ENCODE results near the gene NT5C1B.
A peak's percentile ranks its signal among the peaks of the same experiment; 100 is the strongest.

Gene NT5C1B

DNA sequence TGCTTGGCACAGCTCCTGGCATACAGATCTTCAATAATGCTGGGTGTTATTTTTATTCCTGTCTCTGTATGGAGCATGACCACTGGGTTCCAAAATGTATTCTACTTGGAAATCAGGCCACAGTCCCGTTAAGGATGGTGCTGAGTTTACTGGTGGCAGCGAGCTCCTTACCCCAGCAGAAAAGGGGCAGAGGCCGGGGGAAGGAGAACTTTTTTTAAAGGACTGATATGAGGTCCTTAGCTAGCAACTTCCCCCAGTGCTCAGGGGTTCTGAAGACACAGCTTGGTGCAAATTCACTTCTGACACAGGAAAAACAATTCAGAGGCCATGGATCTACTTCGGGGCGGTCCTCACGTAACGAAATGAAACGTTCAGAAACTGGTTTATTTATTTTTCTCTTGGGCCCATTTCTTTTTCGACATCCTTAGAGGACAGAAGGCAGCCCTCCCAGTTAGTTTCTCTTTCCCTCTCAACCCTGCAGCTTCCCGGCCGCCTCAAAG, 29.8 kb downstream of the NT5C1B start:
- TF ChIP-seq, protein P1, sequence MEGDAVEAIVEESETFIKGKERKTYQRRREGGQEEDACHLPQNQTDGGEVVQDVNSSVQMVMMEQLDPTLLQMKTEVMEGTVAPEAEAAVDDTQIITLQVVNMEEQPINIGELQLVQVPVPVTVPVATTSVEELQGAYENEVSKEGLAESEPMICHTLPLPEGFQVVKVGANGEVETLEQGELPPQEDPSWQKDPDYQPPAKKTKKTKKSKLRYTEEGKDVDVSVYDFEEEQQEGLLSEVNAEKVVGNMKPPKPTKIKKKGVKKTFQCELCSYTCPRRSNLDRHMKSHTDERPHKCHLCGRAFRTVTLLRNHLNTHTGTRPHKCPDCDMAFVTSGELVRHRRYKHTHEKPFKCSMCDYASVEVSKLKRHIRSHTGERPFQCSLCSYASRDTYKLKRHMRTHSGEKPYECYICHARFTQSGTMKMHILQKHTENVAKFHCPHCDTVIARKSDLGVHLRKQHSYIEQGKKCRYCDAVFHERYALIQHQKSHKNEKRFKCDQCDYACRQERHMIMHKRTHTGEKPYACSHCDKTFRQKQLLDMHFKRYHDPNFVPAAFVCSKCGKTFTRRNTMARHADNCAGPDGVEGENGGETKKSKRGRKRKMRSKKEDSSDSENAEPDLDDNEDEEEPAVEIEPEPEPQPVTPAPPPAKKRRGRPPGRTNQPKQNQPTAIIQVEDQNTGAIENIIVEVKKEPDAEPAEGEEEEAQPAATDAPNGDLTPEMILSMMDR (IDR thresholded peaks at IDR 0.05; ENCODE audit: control insufficient read depth, insufficient read depth, low read depth, low read length, missing control alignments): no peak
- peak overlapping the region; percentile 82 for H3K4me3 ChIP-seq (ENCODE audit: control insufficient read depth, low read depth, low read length)
- no peak for DNase-seq (ENCODE audit: low read depth)

DNA sequence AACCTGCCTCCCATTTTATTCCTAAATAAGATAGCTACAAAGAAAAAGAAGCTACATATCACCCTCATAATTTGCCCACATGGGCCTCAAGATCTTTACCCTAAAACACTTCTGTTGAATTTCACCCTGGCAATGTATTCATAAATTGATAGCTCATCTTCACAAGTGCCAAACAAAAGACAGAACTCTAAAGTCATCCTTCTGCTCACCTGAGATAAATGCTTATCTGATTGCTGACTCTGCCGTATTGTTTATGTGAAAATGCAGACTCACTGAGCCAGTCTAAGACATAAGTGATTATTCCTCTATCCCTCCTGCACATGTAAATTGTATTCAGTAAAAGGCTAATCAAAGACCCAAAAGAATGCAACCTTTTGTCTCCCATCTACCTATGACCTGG, 30.9 kb downstream of the NT5C1B start:
- H3K4me3 ChIP-seq (ENCODE audit: control insufficient read depth, low read depth, low read length): no peak overlapping the region
- DNase-seq (ENCODE audit: low read depth): no peak
- TF ChIP-seq, protein P1 (IDR thresholded peaks at IDR 0.05; ENCODE audit: control insufficient read depth, insufficient read depth, low read depth, low read length, missing control alignments): no peak

DNA sequence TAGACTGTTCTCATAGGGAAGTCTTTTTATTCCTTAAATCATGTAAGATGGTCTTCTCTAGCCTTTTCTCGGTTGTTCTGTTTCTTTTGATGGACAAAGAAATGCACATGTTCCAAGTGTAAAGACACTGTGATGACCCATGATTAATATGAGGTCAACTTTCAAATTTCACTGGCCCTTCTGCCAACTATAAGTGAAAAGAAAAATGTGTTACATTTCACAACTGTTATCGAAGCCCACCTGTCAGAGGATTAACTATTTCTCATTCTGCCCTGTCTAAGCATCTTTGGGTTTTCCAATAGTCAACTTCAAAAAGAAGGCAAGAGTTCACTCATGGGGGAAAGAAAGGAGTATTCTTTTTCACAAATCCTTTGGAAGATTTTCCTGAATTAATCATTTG, 32.2 kb downstream of the NT5C1B start:
- TF ChIP-seq, protein P1 (IDR thresholded peaks at IDR 0.05; ENCODE audit: control insufficient read depth, insufficient read depth, low read depth, low read length, missing control alignments): no peak
- no peak overlapping the region for H3K4me3 ChIP-seq (ENCODE audit: control insufficient read depth, low read depth, low read length)
- no peak for DNase-seq (ENCODE audit: low read depth)

DNA sequence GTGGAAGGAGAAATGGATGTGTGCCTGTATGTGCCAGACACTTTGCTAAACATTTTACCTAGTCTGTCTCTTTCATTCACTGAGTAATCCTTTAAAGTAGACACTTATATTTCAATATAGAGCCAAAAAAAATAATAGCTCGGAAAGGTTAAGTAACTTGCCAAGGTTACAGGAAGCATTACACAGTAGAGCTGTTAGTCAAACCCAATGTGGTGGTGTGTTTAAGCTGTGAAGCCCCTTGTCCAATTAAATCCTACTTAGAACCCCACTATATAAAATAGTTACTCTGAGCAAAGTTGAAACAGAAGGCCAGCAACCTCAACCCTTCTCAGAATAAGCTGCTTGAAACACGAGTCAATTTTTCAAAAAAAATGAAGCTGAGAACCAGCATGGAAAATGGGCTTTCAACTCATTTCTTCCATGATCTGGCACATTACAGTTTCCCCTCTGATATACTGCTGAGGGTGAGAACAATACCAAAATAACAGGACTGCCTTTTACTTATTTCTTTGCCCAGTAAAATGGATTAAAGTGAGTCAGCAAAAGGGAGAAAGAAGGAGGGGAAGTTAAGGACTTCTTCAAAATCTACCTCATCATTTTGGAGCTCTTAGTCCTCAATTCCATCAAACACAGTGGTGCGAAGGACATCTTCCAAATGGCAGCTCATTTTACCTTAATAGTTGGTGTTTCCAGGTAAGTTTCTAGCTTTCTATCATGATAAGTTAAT, 36.9 kb downstream of the NT5C1B start:
- no peak for DNase-seq (ENCODE audit: low read depth)
- TF ChIP-seq, protein P1 (IDR thresholded peaks at IDR 0.05; ENCODE audit: control insufficient read depth, insufficient read depth, low read depth, low read length, missing control alignments): no peak
- H3K4me3 ChIP-seq (ENCODE audit: control insufficient read depth, low read depth, low read length): no peak overlapping the region

DNA sequence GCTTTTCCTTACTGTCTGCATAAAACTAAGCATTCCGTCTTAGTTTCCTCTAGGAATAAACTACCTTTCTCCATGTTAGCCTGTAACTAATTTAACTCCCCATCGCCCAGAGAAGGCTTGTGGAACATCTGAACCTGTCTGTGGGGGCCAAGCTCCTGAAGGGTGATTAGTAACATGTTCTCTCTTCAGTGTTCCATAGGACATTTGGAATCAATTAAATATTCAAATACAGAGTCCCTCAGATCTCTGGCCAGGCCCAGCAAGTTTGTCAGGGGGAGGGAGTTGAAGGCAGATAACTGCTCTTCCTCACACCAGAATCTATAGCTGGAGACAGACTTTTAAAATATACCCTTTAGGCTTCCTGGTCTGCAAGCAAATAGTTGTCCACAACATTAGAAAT, 37.7 kb downstream of the NT5C1B start:
- TF ChIP-seq, protein P1 (IDR thresholded peaks at IDR 0.05; ENCODE audit: control insufficient read depth, insufficient read depth, low read depth, low read length, missing control alignments): no peak
- no peak for DNase-seq (ENCODE audit: low read depth)
- H3K4me3 ChIP-seq (ENCODE audit: control insufficient read depth, low read depth, low read length): no peak overlapping the region

DNA sequence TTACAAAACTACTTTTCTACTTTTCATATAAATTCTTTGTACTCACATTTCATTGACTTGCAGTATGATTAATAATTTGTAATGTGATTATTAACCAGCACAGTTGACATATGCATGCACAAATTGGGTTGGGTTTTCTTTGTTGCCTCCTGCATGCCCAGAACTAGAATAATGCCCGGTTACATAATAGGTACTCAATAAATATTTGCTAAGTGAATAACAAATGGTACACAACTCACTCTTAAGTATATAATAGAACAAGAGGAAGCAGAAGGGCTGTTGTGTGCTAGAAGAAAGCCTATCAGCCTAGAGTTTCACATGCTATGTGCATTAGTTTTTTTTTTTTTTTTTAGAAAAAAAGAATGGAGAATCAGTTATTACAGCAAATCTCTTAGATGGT, 38.2 kb downstream of the NT5C1B start:
- TF ChIP-seq, protein P1 (IDR thresholded peaks at IDR 0.05; ENCODE audit: control insufficient read depth, insufficient read depth, low read depth, low read length, missing control alignments): no peak
- H3K4me3 ChIP-seq (ENCODE audit: control insufficient read depth, low read depth, low read length): no peak overlapping the region
- DNase-seq (ENCODE audit: low read depth): no peak
